Astrocyte of the cerebellum (primary cell): ENCODE results near the gene NECTIN1.

ENCODE experiments used
- DNase-seq: peaks from one replicate; pipeline ENCODE4 v3.0.0-alpha.2; 2011; ENCODE audit warnings: low read depth
- H3K4me3 ChIP-seq: 2 replicates; pipeline ENCODE4 v1.5.1; 2011; ENCODE audit warnings: mild to moderate bottlenecking, low read depth, low read length, moderate library complexity
- CTCF ChIP-seq: IDR thresholded peaks from 2 replicates; pipeline ENCODE4 v1.5.1; 2012; ENCODE audit warnings: low read length, low read depth, moderate library complexity, mild to moderate bottlenecking; ENCODE audit errors: missing control alignments
- in situ Hi-C: cut with HindIII; loops from 2 replicates; pipeline ENCODE4 v1.10.0; 2017; ENCODE audit warnings: low sequenced_read_pairs

The NECTIN1 gene

DNA sequence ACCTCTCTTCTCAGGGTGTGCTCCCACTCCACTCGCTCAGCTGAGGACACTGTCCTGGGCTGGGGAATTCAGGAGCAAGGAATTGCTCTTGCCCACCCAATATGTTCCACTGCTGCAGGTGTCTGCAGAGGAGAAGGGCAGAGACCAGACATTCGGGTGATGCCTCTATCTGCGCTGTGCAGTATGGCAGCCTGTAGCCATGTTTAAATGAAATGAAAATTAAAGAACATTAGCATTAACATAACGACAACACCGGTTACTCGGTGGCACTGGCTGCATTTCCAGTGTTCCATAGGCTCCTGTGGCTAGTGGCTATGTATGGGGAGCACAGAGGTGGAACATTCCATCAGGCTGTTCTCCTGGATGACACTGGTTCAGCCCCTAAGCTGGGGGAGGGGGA is 104.4 kb downstream of the NECTIN1 start:
- H3K4me3 ChIP-seq, result no peak overlapping the region
- in situ Hi-C loops, result no loop called here
- TF ChIP-seq CTCF, result no peak
- no peak for DNase-seq

GRCh38 chr11:119624102-119624615 is 104.8 kb downstream of the NECTIN1 start:
- peak; percentile 66 for TF ChIP-seq CTCF
- in situ Hi-C loops, result no loop called here
- no peak for DNase-seq
- no peak overlapping the region for H3K4me3 ChIP-seq

DNA sequence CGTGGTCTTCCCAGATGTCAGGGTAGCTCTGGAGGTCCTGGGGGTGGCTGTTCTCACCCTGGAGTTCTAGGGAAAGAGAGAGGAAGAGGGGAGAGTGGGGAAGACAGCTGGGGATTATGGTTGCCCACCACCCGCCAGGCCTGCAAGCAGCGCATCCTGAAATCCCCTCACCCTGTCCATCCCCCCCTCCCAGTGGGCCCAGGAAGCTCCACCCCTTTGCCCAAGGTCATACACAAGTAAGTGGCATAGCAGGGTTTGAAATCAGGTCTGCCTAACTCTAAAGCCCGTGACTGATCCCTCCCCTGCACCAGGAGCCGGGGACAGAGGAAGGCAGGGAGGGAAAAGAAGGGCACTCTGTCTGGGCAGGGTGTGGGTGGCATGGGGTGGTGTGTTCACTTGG is 105.3 kb downstream of the NECTIN1 start:
- DNase-seq, result no peak
- no peak for TF ChIP-seq CTCF
- no peak overlapping the region for H3K4me3 ChIP-seq
- in situ Hi-C loops, result no loop called here

DNA sequence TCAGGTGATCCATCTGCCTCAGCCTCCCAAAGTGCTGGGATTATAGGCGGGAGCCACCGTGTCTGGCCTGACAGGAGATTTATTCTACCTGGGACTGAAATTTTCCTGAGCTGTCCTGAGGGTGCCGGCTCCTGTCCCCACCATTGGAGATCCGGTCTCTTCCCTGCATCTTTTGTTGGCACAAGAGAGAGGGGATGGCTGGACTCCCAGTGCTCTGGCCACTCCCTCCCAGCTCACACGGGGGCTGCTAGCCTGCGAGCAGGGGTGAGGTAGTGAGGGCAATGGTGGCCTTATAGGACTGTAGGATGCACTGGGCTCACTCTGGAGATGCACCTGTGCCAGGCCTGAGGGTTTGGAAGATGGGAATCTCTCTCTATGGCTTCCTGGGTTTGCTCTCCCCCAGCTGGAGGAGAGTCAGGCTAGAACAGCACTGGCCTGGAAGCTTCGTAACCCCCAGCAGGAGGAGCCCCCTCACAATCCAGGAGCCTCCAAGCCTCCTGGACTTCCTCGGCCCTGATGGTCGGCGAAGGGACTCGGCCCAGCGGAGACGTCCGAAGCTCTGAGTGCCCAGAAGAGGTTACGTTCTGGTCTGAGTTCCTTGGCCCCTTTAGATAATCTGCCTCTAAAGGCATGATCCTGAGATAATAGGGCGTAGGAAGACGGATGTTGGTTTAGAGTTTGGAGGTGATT is 106.4 kb downstream of the NECTIN1 start:
- in situ Hi-C loops, result no loop called here
- DNase-seq, result no peak
- TF ChIP-seq CTCF, result no peak
- H3K4me3 ChIP-seq, result no peak overlapping the region

GRCh38 chr11:119619665-119620064 is 109.3 kb downstream of the NECTIN1 start:
- H3K4me3 ChIP-seq, result no peak overlapping the region
- no peak for DNase-seq
- no peak for TF ChIP-seq CTCF
- in situ Hi-C loops, result no loop called here

DNA sequence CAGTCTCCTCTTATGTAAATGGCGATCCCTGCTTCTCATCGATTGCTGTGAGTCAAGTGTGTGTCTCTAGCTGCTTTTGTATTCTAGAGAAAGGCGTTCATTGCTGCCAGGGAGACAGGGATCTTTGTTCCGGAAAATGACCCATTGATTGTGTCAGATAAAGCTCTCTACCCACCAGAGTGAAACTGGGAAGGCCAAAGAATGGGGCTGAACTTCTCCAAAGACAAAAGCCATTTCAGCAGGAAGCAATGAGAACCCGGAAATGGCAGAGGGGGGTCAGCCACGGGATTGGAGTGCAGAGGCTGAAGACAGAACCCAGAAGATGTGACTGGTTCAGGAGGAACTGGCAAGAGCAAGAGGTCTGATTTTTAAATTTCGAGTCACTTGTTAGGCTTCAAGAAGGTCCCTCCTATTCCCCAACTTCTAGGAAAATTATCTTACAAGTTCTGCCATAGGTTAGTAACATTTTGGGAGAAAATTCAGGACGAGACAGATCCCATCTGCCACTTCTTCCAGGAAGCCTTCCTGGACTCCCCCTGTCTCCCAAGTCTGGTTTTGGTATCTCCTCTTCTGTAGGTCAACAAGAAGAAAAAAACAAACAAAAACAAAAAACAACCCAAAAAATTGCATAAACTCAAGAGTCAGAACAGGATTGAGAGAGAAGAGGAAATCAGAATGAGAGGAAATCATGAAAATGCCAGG is 110.6 kb downstream of the NECTIN1 start:
- in situ Hi-C loops, result no loop called here
- TF ChIP-seq CTCF, result no peak
- H3K4me3 ChIP-seq, result no peak overlapping the region
- no peak for DNase-seq
